Lower leg skin (tissue), 4 donors: ENCODE data around the gene CELF2. TPM values are rescaled to one million over a fixed set of nuclear protein-coding genes. Genes with fewer than 3 reads are reported as not detected.

Experiments used
- DNase-seq, 2 donors: peaks; one replicate each; pipeline ENCODE4 v3.0.0-alpha.2; 2019; ENCODE audit warnings: low spot score in 2 of 2
- H3K4me3 ChIP-seq: fragments of 200-600 bp; sonication (generic); 2 replicates; pipeline ENCODE4 v1.5.1; 2017; ENCODE audit warnings: mild to moderate bottlenecking, low read depth; ENCODE audit not compliant: poor library complexity, severe bottlenecking
- POLR2A ChIP-seq, 2 donors: fragments of 450-650 bp; IDR thresholded peaks; one replicate each; pipeline ENCODE4 v1.6.1; 2016 to 2017; ENCODE audit warnings: antibody characterized with exemption in 2 of 2, mild to moderate bottlenecking in 1 of 2, moderate library complexity in 1 of 2
- WGBS, 2 donors: methylation state at CpG; one replicate each; pipeline ENCODE4 v1.1.5; 2018; 5-methylcytosine and 5-hydroxymethylcytosine counted together
- intact Hi-C: fragments of 100-400 bp; cut with DNase I; formaldehyde crosslinking; loops from one replicate; pipeline ENCODE4 v1.15.0; 2023; ENCODE audit warnings: low total_unique reads
- total RNA-seq, 4 donors: library from RNA; depleted of rRNA; stranded (reverse); fragments of >200 nt; gene quantifications; one replicate each; pipeline ENCODE4 v1.1.0, GENCODE V29; 2016
- TF ChIP-seq, protein P1 (sequence below), 3 donors: fragments of 450-650 bp; IDR thresholded peaks; one replicate each; pipeline ENCODE4 v1.5.1; 2016; ENCODE audit warnings: antibody characterized with exemption in 3 of 3, mild to moderate bottlenecking in 3 of 3, moderate library complexity in 2 of 3

CELF2 gene
- total RNA-seq, 4 donors from 2014 or later = 16.9 to 39.9 (median 20.7) TPM

- no peak overlapping the region for H3K4me3 ChIP-seq
- WGBS, 2 donors = 90 to 92% methylated on average over 7 of the region's 7 CpGs
- no peak for DNase-seq
- intact Hi-C loops = no loop called here
- TF ChIP-seq, protein P1, sequence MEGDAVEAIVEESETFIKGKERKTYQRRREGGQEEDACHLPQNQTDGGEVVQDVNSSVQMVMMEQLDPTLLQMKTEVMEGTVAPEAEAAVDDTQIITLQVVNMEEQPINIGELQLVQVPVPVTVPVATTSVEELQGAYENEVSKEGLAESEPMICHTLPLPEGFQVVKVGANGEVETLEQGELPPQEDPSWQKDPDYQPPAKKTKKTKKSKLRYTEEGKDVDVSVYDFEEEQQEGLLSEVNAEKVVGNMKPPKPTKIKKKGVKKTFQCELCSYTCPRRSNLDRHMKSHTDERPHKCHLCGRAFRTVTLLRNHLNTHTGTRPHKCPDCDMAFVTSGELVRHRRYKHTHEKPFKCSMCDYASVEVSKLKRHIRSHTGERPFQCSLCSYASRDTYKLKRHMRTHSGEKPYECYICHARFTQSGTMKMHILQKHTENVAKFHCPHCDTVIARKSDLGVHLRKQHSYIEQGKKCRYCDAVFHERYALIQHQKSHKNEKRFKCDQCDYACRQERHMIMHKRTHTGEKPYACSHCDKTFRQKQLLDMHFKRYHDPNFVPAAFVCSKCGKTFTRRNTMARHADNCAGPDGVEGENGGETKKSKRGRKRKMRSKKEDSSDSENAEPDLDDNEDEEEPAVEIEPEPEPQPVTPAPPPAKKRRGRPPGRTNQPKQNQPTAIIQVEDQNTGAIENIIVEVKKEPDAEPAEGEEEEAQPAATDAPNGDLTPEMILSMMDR (IDR thresholded peaks at IDR 0.05) = no peak
- TF ChIP-seq POLR2A (IDR thresholded peaks at IDR 0.05) = no peak
These were observed 116.7 kb downstream of the CELF2 start for GRCh38 chr10:11134411-11134810.

GRCh38 chr10:11135709-11136108, 118.0 kb downstream of the CELF2 start:
- DNase-seq = no peak
- 59 to 79% methylated on average over 2 of the region's 2 CpGs for WGBS, 2 donors
- TF ChIP-seq, protein P1 (IDR thresholded peaks at IDR 0.05) = no peak
- no peak for TF ChIP-seq POLR2A (IDR thresholded peaks at IDR 0.05)
- no peak overlapping the region for H3K4me3 ChIP-seq
- intact Hi-C loops = no loop called here

DNA sequence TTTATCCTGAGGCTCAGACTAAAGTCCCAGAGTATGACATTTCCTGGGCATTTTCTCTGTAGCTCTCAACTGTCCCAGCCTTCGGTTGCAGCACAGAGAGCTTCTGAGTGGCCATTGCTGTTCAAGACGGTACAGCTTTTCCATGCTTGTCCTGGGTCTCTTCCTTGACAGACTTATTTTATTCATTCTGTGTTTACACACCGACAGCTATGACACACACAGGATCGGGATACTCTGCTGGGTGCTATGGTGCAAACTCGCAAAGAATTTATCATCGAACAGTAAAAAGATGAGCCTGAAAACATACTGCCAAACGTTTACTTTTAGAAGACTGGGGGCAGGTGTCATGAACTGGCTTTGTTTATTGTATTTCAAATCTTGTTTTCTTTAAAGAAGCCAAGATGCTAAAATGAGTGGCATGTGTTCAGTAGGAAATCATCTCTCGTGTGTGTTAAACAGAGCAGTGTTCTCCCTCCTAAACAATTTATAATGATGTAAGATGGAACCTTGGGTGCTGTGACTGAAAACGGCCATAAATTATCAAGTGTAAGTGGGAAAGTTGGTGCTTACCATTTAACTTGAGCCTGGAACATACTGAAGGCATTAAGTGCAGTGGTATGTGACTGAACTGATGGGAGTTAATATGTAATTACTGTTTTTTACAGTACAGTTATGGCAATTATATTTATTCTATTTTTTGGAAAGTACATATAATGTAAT, 120.8 kb downstream of the CELF2 start:
- H3K4me3 ChIP-seq = no peak overlapping the region
- no peak for DNase-seq
- no peak for TF ChIP-seq POLR2A (IDR thresholded peaks at IDR 0.05)
- TF ChIP-seq, protein P1 (IDR thresholded peaks at IDR 0.05) = no peak
- intact Hi-C loops = no loop called here
- WGBS, 2 donors = 69 to 77% methylated on average over 9 of the region's 9 CpGs

DNA sequence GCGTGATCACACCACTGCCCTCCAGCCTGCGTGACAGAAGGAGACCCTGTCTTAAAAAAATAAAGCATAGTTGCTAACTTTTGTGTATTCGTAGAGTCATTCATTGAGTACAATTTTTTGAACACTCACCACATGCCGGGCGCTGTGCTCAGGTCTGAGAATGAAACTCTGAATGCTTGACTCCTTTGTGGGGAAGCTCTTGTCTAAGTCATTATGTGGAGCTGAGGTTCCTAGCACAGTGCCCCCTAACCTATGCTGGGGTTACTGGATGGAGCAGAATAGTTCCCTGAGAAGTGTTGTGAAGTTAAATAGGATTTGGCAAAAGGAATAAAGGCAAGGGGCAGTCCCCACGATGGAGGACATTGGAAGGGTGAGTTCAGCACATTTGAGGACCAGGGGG, 123.3 kb downstream of the CELF2 start:
- 92 to 95% methylated on average over 6 of the region's 6 CpGs for WGBS, 2 donors
- DNase-seq = no peak
- no peak for TF ChIP-seq POLR2A (IDR thresholded peaks at IDR 0.05)
- TF ChIP-seq, protein P1 (IDR thresholded peaks at IDR 0.05) = no peak
- H3K4me3 ChIP-seq = no peak overlapping the region
- intact Hi-C loops = loop anchor here (10.0 kb wide), 1 partner anchor 974 kb away; no protein-coding TSS in a partner anchor

DNA sequence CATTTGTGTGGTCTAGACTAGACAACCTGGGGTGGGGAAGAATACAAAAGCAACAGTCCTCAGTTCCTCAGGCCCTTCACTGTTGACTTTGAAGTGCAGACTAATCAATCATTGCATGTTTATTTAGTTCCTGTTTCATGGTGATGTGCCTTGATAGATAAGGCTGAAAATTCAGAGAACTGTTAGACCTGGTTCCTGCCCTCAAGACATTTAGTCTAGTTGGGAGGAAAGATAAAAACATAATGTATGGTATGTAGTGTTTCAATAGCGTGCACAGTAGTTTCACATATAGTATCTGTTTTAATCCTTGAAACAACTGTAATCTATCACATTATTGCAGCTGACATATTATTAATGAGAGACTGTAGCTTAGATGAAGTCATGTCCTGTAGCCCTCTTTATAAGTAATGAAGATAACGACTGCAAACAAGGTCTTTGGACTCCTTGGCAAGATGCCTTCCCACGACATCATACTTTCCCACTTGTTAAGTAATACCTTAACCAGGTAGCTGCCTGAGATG, 124.0 kb downstream of the CELF2 start:
- no peak for DNase-seq
- TF ChIP-seq, protein P1 (IDR thresholded peaks at IDR 0.05) = no peak
- TF ChIP-seq POLR2A (IDR thresholded peaks at IDR 0.05) = no peak
- intact Hi-C loops = loop anchor here (10.0 kb wide), 1 partner anchor 973 kb away; no protein-coding TSS in a partner anchor
- no peak overlapping the region for H3K4me3 ChIP-seq
- WGBS, 2 donors = 59 to 63% methylated on average over 3 of the region's 3 CpGs
